ENCODE results near the gene DBNL.

DNA sequence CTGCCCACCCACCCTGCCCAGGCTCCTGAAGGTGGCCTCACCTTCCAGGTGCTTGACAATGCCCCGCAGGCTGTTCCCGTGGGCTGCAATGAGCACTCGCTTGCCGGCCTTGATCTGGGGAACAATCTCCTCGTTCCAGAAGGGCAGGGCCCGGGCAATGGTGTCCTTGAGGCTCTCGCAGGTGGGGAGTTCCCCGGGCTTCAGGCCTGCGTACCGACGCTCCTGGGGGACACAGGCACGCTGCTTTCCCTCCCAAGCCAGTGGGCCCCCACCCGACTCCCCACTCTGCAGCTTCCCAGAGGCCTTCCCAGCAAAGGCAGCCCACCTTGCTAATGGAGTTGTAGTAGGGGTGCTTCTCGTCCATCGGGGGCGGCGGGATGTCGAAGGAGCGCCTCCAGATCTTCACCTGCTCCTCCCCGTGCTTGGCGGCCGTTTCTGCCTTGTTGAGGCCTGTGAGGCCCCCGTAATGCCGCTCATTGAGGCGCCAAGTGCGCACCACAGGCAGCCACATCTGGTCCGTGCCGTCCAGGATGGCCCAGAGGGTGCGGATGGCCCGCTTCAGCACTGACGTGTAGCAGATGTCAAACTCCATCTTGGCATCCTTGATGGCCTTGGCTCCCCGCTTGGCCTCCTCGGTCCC, 20.4 kb downstream of the DBNL start:
- TF ChIP-seq, protein P1, sequence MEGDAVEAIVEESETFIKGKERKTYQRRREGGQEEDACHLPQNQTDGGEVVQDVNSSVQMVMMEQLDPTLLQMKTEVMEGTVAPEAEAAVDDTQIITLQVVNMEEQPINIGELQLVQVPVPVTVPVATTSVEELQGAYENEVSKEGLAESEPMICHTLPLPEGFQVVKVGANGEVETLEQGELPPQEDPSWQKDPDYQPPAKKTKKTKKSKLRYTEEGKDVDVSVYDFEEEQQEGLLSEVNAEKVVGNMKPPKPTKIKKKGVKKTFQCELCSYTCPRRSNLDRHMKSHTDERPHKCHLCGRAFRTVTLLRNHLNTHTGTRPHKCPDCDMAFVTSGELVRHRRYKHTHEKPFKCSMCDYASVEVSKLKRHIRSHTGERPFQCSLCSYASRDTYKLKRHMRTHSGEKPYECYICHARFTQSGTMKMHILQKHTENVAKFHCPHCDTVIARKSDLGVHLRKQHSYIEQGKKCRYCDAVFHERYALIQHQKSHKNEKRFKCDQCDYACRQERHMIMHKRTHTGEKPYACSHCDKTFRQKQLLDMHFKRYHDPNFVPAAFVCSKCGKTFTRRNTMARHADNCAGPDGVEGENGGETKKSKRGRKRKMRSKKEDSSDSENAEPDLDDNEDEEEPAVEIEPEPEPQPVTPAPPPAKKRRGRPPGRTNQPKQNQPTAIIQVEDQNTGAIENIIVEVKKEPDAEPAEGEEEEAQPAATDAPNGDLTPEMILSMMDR (IDR thresholded peaks at IDR 0.05) = no peak
- TF ChIP-seq POLR2A (IDR thresholded peaks at IDR 0.05) = no peak

All from testis (tissue), 2 donors.